Right renal pelvis (tissue), 4 donors: Measurements from ENCODE around the gene GPC6. TPM values are rescaled to one million over a fixed set of nuclear protein-coding genes. Genes with fewer than 3 reads are reported as not detected.
A peak's percentile ranks its signal among the peaks of the same experiment; 100 is the strongest.
"Not testable (repeated sequence)": the region's sequence is repeated elsewhere in the genome, so short reads cannot be mapped to it uniquely, and the experiment has no call there.

Experiments
- DNase-seq, 4 donors: peaks; one replicate each; pipeline ENCODE4 v3.0.0-alpha.2; 2013; ENCODE audit warnings: low read depth in 4 of 4, low spot score in 3 of 4, missing footprints in 1 of 4
- polyA plus RNA-seq, 4 donors: library from polyadenylated mRNA; unstranded; fragments of 120-200 nt; gene quantifications; one replicate each; pipeline ENCODE4 v1.2.1, GENCODE V29; 2013; ENCODE audit not compliant: insufficient read length in 4 of 4

The GPC6 gene
- polyA plus RNA-seq, 4 donors = 64.7 to 74.0 (median 65.9) TPM

DNA sequence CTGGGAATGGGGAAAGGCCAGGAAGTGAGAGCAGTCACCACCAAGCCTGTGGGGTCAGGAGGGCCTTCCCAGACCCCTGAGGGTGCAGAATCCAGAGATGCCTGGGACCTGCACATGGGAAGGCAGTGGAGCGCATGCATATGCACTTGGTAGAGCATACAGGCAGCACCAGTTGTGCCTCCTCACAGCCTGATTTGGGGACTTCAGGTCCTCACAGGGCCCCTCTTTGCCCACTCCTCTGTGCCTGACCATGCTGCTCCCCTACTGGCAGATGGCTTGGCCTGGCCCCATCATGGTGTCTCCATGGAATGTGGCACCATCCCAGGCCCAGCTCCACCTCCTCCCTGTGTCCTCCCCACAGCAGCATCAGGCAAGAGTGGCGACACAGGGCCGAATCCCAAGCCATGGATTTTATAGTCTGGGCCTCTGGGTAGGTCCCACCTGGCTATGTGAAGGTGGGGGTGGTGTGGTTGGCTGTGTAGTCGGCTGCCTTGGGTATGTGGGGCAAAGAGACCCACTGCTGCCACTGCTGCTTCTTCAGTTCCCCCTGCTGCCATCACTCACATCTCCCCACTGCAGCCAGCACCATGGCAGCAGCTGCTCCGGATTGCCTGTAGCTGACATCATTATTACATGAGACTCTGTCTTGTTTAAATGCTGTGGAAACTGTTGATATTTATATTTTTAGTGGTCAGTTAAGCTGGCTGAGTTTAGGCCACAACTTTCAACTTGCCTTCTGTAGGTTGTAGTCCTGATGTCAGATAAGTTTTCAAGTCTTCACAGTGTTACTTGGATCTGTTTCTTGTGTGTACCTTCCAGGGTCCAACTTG, 247.0 kb downstream of the GPC6 start:
- no peak for DNase-seq

DNA sequence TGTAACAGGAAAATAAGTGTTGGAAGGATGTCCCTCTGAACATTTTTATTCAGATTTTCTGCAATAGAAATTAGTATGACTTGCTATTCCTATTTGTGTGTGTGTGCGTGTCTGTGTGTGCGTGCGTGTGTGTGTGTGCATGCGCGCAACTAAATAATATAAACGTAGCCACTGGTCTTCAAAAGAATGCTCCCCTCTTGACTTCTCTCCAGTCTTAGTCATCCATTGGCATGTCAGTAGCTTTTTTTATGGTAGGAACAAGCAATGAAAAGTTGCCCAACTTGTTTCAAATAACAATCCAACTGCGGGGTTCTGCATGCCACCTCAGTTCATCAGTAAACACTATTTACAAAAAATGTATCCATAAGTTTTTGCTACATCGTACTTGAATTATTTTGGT, 249.6 kb downstream of the GPC6 start:
- DNase-seq = no peak

DNA sequence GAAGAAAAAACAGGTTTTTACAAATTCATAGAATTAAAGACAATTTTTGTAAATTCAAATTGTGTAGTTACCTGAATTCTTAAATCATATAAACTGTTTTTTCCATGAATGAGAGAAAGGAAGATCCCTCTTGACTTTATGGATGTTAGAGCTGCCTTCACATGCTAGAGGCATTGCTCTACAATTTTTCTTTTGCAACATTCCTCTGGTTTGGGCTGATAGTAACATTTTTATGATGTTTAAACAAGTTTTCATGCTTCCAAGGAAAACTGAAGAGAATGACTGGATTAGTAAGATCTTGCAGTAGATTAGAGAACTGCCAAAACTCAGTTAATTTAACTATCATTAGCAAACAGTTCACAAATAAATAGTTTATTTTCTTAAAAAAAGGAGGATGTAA, 250.6 kb downstream of the GPC6 start:
- no peak for DNase-seq

DNA sequence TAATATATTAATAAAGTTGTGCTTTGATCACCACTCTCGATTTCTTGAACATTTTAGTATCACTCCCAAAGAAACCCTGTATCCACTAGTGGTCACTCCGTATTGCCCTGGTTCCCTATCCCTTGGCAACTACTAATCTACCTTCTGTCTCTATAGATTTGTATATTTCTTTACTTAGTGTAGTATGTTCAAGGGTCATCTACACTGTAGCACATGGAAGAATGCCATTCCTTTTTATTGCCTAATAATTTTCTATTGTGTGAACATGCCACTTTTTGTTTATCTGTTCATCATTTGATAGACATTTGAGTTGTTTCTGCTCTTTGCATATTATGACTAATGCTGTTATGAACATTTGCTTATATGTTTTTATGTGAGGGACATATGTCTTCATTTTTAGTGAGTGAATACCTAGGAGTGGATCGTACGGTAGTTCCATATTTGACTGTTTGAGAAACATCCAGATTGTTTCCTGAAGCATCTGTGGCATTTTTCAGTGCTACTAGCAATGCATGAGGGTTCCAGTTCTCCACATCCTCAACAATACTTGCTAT, 254.0 kb downstream of the GPC6 start:
- DNase-seq = no peak

DNA sequence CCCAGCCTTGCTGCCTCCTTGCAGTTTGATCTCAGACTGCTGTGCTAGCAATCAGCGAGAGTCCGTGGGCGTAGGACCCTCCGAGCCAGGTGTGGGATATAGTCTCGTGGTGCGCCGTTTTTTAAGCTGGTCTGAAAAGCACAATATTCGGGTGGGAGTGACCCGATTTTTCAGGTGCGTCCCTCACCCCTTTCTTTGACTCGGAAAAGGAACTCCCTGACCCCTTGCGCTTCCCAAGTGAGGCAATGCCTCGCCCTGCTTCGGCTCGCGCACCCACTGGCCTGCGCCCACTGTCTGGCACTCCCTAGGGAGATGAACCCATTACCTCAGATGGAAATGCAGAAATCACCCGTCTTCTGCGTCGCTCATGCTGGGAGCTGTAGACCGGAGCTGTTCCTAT, 269.5 kb downstream of the GPC6 start:
- DNase-seq = not testable (repeated sequence)

DNA sequence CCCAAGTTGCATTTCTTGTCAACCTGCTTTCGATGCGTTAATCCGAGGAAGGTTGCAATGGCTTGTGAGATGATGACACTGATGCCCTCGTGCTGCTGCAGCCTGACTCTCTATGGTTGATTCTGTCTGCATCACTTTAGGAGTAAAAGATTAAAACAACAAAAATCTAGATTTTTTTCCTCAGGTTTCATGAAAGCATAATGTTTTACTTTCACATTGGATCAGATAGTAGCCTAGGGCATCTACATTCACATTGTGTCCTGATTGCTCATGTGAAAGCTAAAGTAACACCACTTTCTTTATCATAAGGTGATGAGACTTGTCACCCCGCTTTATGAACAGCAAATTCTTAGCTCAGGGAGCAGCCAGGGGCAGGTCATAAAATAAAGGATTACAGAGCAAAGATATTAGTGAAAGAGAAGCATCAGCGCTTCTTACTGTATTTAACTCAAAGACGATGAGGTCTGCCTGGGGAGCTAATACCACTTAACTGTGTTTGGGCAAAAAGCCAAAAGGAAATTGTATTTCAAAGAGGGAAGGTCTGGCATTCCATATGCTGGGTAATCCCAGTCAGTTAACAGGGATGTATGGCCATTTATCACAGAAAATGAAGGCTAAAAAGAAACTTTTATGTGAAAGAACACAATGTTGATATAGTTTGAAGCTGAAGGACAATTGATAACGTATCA, 270.5 kb downstream of the GPC6 start:
- peak in 2 of 4 donors; percentile 17 to 36 for DNase-seq

DNA sequence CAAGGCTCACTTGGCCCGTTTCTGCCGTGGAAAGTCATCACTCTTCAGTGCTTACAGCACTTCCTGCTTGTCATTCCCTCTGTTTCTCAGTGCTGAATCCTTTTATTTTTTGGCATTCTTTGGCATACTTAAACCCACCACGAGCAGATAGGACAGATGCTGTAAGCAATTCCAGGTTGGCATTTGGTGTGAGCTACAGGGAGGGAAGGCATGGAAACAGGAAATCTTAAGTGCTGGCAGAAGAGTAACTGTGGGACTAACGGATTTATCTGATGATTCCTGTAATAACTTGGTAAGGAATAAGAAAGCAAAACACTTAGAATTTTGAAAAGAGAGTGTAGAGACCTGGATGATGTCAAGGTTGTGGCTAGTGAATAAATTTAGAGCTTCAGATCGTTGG, 273.4 kb downstream of the GPC6 start:
- no peak for DNase-seq

DNA sequence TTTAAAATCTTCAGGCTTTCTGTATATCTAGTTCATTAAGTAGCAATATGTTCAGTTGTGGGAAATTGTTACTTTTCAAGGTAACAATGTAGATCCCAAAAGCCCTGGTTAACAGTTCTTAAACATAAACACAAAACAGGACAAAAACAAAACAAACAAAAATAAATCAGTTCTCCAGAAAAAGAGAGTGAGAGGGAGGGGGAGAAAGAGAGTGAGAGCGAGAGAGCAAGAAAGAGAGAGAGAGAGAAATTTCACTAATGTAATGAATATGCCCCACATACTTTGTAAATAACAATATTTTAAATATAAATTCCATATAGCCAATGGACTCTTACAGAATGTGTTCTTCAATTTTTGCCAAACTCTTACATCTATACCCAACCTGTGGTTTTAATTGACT, 275.5 kb downstream of the GPC6 start:
- no peak for DNase-seq

DNA sequence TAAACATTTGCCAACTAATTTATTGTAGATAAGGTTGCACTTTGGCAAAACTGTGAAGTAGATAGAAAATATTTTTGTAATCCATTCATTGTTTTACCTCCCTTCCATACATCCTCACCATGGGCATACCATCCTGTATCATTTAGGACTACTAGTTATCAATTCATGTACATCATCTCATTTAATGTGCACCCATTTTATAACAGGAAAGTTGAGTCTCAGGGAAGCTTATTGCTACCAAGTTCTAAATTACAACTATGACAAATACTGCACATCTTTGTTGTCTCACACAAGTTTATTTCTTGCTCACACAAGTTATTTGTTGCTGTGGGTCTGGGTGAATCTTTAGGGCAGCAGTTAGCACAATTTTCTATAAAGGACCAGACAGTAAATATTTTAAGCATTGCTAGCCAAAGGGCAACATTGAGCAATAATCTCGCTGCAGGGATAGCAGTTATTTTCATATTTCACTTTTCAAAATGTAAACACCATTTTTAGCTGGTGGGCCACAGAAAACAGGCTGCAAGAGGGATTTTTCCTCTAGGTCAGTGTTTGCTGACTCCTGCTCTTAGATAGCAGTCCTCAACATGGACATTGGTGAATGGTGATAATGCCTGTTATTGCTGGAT, 276.5 kb downstream of the GPC6 start:
- DNase-seq = no peak

DNA sequence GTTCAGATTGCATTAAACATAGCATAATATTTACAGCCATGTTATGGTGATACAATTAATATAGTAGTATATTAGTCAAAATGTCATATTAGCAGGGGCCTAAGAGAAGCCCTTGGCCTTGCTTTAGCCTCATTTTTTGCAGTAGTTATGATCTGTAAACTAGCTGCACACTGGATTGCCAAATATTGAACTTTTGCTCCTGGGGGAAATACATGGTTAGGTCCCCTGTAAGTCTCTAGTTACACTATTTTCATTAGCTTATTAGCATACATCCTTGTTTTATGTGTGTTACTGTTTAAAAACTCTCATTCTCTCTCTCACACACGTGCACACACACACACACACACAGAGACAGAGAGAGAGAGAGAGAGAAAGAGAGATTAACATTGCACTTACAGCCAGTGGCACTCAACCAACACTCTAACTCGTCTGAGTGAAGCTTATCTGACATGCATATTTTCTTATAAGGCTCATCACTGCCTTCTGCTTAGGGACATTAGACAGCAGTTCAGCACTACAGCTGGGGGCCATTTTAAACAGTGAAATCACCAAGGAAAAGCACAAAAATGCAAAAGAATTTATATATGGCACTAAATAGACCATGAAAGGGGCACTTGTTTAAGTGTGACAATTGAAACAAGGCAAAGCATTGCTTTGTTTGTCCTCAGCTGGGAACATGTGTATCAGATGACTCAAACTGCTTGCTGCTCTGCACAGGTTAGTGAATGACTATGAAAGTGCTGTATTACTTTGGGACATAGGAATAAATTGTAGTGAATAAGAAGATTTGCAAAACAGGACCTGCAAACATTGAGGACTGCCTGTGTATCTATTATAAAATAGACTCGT, 278.7 kb downstream of the GPC6 start:
- DNase-seq = no peak

DNA sequence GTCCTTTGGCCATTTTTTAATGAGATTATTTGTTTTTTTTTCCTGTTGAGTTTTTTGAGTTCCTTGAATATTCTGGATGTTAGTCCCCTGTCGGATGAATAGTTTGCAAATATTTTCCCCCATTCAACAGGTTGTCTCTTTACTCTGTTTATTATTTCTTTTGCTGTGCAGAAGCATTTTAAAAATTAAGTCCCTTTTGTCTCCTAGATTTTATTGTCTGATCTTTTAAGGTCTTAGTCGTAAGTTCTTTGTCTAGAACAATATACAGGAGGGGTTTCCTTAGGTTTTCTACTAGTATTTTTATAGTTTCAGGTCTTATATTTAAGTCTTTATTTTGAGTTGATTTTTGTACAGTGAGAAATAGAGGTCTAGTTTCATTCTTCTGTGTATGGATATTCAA, 284.4 kb downstream of the GPC6 start:
- DNase-seq = no peak

DNA sequence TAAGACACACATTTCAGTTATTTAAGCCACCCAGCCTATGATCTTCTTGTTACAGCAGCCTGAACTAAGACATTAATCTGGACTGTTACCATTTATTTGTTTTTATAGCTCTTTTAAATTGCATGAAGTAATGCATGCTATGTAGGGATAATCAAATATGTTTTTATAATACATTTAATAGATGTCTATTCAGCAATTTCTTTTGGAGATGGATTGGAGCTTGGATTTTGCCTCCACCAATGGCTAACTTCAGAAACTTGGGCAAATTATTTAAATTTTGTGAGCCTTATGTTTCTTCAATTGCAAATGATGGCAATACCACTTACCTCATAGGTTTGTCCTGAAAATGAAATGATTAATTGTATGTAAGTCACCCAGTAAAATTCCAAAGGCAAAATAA, 288.7 kb downstream of the GPC6 start:
- DNase-seq = no peak

DNA sequence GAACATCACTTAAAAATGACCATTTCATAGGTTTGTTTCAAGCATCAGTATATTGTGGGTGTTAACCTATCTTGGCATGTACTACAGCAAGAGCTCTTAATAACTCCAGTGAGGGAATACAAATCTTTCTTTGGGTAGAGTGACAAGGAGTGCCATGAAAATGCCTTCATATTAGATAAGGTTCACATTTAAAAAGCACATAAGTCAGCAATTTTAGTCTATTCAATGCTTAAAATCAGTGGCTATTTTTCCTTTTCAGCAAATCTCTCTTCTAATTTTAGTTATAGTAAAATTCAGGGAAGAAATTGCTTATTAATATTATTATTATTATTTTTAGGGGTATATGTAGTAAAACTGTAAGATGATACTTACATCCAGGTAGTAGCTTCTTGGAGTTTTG, 291.1 kb downstream of the GPC6 start:
- no peak for DNase-seq

DNA sequence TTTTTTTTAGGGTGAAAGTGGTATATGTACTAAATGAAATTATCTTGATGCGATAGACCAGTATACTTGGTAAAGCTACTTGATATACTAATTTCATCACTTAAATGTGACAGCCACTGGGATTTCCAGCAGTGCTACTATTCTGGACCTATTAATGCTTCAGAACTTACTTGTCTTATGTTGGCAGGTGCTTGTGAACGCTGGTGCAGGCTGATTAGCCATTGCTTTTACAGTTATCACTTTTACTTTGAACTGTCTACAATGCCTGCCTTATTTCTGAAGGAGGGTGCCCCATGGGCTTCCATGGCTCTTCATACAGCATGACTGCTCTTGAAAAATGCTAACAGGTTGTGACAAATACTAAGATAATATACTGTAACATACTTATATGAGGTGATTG, 294.7 kb downstream of the GPC6 start:
- DNase-seq = no peak

DNA sequence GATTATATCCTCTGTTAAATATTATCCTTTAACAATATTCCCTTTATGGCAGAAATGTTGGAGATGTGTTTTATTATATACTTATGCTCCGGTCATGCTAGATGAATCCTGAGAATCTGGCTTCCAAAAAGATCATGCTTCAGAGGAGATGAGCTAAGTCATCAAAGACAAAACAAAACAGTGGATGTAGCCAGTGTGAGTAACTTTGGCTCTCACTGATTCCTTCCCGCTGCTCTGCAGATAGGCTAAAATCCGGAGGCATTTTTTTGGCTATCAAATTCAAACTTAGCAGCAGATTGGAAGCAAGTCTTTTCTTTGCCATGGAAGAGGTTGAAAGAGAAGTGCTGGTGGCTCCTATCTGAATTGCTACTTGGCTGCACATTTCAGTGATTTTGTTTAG, 295.9 kb downstream of the GPC6 start:
- no peak for DNase-seq

DNA sequence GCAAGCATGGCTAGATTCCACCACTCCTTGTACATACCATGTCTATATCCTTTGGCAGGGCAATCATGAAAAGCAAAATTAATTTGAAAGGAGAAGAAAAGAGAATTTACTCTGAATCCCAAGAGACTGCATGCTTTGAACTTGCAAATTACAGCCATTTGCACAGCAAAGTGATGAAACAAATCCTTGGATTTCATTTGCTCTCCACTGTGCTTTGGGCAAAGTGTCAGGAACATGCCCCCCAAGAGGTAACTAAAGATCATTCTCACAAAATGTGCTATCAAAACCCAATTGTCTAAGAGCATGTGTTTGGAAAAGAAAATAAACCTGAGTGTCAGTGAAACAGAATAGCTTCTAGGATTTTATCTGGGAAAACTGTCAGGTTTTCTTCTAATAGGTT, 298.5 kb downstream of the GPC6 start:
- no peak for DNase-seq

DNA sequence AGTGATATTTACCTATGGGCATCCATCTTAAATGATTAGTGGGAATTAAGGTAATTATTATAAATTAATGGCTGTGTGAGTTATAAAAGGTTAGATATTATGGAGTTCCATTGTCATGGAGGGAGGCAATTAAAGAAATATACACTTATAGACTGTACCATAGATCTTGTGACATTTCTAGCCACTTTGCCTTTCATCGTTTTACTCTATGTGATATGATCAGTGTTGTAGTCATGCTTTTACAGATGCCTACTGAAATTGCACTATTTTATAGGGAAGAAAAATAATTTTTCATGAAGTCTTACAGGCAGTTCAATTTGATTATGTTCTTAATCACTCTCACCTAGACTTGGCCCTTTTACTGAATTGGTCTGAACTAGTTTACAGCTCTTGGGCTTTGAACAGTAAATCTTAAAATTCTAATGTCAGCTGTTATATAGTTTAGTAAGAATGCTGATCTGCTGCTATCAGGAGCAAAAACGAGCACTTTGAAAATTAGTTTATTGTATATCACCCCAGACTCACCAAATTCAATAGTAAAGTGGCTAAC, 301.2 kb downstream of the GPC6 start:
- no peak for DNase-seq

DNA sequence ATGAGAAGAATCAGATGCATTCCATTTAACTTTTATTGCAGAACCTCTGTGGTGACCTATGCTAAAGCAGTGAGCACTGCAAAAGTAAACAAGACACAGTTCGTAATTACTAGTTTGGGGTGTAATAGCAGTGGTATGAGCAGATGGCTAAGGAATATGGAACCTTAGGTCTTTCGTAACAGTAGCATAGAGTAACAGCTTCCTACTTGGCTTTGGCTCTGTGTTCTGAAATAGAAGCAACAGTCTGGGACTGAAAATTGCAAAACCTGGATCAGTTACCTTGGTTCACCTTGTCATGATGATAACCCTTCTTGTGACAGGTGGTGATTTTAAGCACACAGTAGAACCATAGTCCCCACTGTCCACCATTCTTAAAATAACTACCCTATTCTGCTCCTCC, 303.4 kb downstream of the GPC6 start:
- DNase-seq = no peak

DNA sequence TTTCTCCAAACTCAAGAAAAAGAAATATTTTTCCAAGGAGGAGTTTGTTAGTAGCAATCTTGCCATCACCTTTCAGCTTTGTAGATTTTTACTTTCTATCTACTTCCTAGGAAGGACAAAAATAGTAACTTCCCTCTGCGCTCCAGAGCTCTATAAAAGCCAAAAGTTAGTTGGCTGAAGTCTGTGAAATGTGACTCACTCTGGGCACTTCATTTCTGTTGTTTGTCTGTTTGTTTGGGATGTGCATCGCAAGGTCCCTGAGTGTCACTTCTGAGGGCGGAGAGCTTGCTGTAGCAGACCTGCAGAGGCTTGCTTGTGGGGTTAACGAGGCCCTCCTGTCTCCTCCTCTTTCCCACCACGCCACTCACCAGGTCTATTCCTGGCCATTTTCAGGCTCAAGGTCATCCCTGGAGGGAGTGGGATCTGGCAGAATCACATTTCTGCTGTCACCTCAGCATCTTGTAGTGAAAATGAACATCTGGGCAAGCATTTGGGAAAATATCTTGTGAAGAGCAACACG, 307.6 kb downstream of the GPC6 start:
- no peak for DNase-seq

DNA sequence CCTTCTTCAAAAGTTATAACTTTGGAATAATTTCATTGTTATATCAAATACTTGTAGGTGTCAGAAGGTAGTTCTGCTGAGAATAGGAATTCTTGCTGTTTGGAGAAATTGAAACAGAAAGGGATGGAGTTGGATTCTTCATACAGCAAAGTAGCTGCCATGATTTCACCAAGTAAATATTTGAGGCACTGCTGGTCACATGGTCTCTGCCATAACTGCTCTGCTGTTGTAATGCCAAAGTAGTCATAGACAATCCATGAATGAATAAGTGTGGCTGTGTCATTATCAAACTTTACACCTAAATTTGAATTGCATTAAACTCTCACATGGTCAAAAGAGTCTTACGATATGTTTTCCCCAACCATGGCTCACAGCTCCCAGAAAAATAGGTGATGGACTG, 308.6 kb downstream of the GPC6 start:
- no peak for DNase-seq
